ENCODE measurements around the gene SLCO4C1. TPM values are rescaled to one million over a fixed set of nuclear protein-coding genes. Genes with fewer than 3 reads are reported as not detected.

Gene SLCO4C1
- total RNA-seq, 4 donors from 2014 or later: 1.1 to 13.5 (median 5.9) TPM; not detected in 1

DNA sequence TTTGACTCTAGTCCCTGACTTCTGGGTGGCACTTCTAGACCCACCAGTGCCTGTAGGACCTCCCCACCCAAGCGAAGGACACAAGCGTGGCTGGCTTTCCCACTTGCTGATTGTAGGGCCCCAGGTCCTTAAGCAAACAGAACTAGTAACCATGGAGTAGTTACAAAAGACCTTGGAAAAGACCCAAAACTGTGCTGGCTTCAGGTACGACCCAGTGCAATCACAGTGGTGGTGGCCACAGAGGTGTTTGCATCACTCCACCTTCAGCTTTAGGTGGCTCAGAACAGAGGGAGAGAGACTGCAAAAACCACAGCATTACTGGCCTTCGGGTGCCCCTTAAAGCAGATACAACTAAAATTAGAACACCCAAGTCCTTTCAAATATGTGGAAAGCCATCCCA, 52.9 kb downstream of the SLCO4C1 start:
- H3K36me3 ChIP-seq: no peaks in the 10 kb centered on the region
- TF ChIP-seq EP300 (IDR thresholded peaks at IDR 0.05; ENCODE audit: low read depth) (no peak), POLR2A (IDR thresholded peaks at IDR 0.05) (no peak), POLR2AphosphoS5 (IDR thresholded peaks at IDR 0.05) (no peak)
- TF ChIP-seq, protein P1, sequence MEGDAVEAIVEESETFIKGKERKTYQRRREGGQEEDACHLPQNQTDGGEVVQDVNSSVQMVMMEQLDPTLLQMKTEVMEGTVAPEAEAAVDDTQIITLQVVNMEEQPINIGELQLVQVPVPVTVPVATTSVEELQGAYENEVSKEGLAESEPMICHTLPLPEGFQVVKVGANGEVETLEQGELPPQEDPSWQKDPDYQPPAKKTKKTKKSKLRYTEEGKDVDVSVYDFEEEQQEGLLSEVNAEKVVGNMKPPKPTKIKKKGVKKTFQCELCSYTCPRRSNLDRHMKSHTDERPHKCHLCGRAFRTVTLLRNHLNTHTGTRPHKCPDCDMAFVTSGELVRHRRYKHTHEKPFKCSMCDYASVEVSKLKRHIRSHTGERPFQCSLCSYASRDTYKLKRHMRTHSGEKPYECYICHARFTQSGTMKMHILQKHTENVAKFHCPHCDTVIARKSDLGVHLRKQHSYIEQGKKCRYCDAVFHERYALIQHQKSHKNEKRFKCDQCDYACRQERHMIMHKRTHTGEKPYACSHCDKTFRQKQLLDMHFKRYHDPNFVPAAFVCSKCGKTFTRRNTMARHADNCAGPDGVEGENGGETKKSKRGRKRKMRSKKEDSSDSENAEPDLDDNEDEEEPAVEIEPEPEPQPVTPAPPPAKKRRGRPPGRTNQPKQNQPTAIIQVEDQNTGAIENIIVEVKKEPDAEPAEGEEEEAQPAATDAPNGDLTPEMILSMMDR (IDR thresholded peaks at IDR 0.05): no peak
- H3K9me3 ChIP-seq: no peaks in the 10 kb centered on the region
- intact Hi-C loops (cut with DNase I; ENCODE audit: low total_unique reads): no loop called here
- WGBS, 2 donors (ENCODE audit: low coverage in 1 of 2): 81 to 92% methylated on average over 1 to 4 of the region's 4 CpGs
- H3K4me1 ChIP-seq: peaks cover 0 to 4% (median 2%) of the 10 kb centered on the region in 4 donors
- no peak overlapping the region for H3K4me3 ChIP-seq
- no peak overlapping the region for H3K27ac ChIP-seq
- no peaks in the 10 kb centered on the region for H3K27me3 ChIP-seq
- DNase-seq: no peak
- in situ Hi-C loops (cut with MboI; ENCODE audit: low pct_ligation_motif_present in 1 of 4, low pct_unique_long_range_greater_than_20kb in 1 of 4, low sequenced_read_pairs in 3 of 4): no loop called here

DNA sequence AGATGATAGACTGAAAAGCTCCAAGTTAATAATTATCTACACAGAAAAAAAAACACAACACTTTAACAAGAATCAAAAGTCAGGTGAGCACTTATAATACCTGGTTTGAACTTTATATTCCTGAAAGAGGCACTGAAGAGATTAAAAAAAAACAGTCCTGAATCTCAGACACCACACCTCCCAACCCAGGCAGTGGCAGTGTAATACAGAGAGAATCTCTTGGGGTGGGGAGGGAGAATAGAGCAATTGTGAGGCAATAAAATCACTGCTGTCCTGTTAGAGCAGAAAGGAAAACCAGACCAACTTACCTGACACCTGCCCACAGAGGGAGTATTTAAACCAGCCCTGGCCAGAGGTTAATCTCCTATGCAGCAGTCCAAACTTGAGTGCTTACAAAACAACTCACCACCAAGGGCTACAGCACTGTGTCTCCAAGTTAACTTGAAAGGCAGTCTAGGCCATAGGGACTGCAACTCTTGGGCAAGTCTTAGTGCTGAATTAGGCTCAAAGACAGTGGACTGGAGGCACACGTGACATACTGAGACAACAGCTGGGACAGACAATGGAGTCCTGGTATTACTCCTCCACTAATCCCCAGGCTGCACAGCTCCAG, 54.2 kb downstream of the SLCO4C1 start:
- WGBS, 2 donors (ENCODE audit: low coverage in 1 of 2): 71% methylated on average over 1 of the region's 1 CpG; no CpG with 5 or more reads in 1 of the 2 donors
- in situ Hi-C loops (cut with MboI; ENCODE audit: low pct_ligation_motif_present in 1 of 4, low pct_unique_long_range_greater_than_20kb in 1 of 4, low sequenced_read_pairs in 3 of 4): no loop called here

DNA sequence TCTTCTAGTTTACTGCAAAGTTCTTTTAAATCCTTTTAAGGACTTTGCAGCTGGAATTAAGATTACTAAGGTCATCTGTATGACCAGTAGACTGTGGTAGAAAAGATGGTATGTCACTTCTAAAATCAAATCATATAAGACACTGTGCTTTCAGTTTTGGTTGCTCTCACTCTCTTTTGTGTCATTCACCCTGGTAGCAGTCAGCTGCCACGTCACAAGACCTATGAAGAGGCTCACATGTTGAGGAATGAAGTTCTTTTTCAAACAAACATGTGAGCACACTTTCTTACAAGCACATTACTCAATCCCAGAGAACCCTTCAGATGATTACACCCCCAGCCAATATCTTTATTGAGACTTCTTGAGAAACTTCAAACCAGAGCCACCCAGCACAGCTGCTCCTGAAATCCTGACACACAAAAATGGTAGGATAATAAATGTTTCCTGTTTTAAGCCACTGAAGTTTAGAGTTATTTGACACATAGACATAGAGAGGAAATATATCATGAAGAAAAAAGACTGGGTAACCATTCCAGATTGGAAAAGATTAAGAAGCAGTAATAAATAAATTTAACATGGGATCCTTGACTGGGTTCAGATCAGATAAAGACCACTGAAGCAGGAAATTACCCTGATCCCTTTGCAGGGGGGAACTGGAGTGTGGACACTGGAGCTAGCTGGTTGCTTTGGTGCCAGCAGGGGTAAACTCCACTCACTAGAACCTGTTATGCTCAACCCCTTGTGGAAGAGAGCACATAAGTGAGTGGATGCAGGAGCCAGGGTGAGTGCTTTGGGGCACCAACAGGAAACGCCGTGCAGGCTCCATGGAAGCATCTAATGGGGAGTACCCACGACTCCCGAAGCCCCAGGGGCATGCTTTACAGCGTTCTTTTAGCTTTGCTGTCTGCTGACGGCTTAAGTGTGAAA, 64.1 kb downstream of the SLCO4C1 start:
- H3K27ac ChIP-seq: no peak overlapping the region
- TF ChIP-seq EP300 (IDR thresholded peaks at IDR 0.05; ENCODE audit: low read depth): no peak
- no peak for TF ChIP-seq POLR2AphosphoS5 (IDR thresholded peaks at IDR 0.05)
- TF ChIP-seq, protein P1 (IDR thresholded peaks at IDR 0.05): no peak
- no peak for TF ChIP-seq POLR2A (IDR thresholded peaks at IDR 0.05)
- H3K27me3 ChIP-seq: no peaks in the 10 kb centered on the region
- in situ Hi-C loops (cut with MboI; ENCODE audit: low pct_ligation_motif_present in 1 of 4, low pct_unique_long_range_greater_than_20kb in 1 of 4, low sequenced_read_pairs in 3 of 4): no loop called here
- H3K36me3 ChIP-seq: no peaks in the 10 kb centered on the region
- WGBS, 2 donors (ENCODE audit: low coverage in 1 of 2): 43 to 81% methylated on average over 1 to 7 of the region's 7 CpGs
- intact Hi-C loops (cut with DNase I; ENCODE audit: low total_unique reads): no loop called here
- H3K9me3 ChIP-seq: no peaks in the 10 kb centered on the region
- no peak overlapping the region for H3K4me3 ChIP-seq
- no peak for DNase-seq
- H3K4me1 ChIP-seq: peaks cover 0 to 2% (median 0%) of the 10 kb centered on the region in 4 donors

More for the DNA sequence above, 54.2 kb downstream of the SLCO4C1 start:
- Histone ChIP-seq H3K4me3 (no peak overlapping the region), H3K36me3 (no peaks in the 10 kb centered on the region), H3K4me1 (peaks cover 0 to 4% (median 2%) of the 10 kb centered on the region in 4 donors), H3K27ac (peak overlapping the region in 1 of 4 donors; percentile 33), H3K27me3 (no peaks in the 10 kb centered on the region), H3K9me3 (no peaks in the 10 kb centered on the region)
- peak; percentile 18 for DNase-seq
- TF ChIP-seq POLR2A (IDR thresholded peaks at IDR 0.05) (no peak), POLR2AphosphoS5 (IDR thresholded peaks at IDR 0.05) (no peak), EP300 (IDR thresholded peaks at IDR 0.05; ENCODE audit: low read depth) (no peak)
- TF ChIP-seq, protein P1 (IDR thresholded peaks at IDR 0.05): no peak
- intact Hi-C loops (cut with DNase I; ENCODE audit: low total_unique reads): no loop called here

DNA sequence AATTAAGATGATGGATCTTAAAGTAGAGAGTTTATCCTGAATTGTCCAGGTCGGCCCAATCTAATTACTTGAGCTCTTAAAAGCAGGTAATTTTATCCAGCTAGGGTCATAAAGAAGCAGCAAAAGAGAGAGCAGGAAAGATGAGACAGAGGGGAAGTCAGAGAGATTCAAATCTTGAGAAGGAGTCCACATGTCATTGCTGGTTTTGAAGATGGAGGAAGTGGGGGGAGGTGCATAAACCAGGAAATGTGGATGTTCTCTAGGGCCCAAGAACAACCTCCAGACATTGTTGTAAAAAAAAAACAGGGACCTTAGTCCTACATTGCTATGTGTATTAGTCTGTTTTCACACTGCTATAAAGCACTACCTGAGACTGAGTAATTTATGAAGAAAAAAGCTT, 66.4 kb downstream of the SLCO4C1 start:
- 31 to 38% methylated on average over 1 of the region's 1 CpG for WGBS, 2 donors (ENCODE audit: low coverage in 1 of 2)
- H3K27ac ChIP-seq: no peak overlapping the region
- no peaks in the 10 kb centered on the region for H3K9me3 ChIP-seq
- in situ Hi-C loops (cut with MboI; ENCODE audit: low pct_ligation_motif_present in 1 of 4, low pct_unique_long_range_greater_than_20kb in 1 of 4, low sequenced_read_pairs in 3 of 4) (loop anchor here in 2 of 4 donors (10.0 kb wide), 1 partner anchor 285 kb away; no protein-coding TSS in a partner anchor), intact Hi-C loops (cut with DNase I; ENCODE audit: low total_unique reads) (no loop called here)
- DNase-seq: no peak
- H3K27me3 ChIP-seq: no peaks in the 10 kb centered on the region
- no peak overlapping the region for H3K4me3 ChIP-seq
- TF ChIP-seq POLR2A (IDR thresholded peaks at IDR 0.05): no peak
- TF ChIP-seq, protein P1 (IDR thresholded peaks at IDR 0.05): no peak
- TF ChIP-seq EP300 (IDR thresholded peaks at IDR 0.05; ENCODE audit: low read depth): no peak
- no peak for TF ChIP-seq POLR2AphosphoS5 (IDR thresholded peaks at IDR 0.05)
- H3K36me3 ChIP-seq: no peaks in the 10 kb centered on the region
- H3K4me1 ChIP-seq: peaks cover 0 to 2% (median 0%) of the 10 kb centered on the region in 4 donors

Data from transverse colon (tissue), 4 donors.